ENCODE data around the gene SCGN. TPM values are rescaled to one million over a fixed set of nuclear protein-coding genes. Genes with fewer than 3 reads are reported as not detected.

SCGN gene
- total RNA-seq, 1 experiment from 2014 or later, result not detected

DNA sequence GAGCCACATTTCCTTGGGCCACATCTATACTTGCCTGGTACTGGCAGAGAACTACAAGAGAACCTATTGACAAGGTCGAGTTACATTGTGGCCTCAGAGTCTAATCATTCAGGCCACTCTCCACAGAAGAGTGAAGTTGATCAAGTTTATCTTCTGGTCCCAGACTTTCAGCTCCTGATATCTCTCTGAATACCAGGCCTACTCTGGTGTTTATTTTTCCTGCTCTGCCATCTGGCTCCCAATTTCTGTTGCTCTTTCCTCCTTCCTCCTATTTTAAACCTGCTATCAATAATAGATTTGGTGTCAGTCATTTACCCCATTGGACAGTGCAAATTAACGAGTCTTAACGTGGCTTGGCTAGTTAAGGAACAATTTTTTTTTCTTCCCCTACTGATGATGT is 46.6 kb downstream of the SCGN start:
- H3K79me2 ChIP-seq (ENCODE audit: low read depth), result no peaks in the 10 kb centered on the region
- H3K27me3 ChIP-seq (ENCODE audit: insufficient read depth, low read depth), result no peaks in the 10 kb centered on the region
- H2AFZ ChIP-seq, result no peak overlapping the region
- no peaks in the 10 kb centered on the region for H4K20me1 ChIP-seq (ENCODE audit: insufficient read depth)
- H3K4me2 ChIP-seq, result no peak overlapping the region
- no peaks in the 10 kb centered on the region for H3K36me3 ChIP-seq (ENCODE audit: low read depth)
- H3K4me3 ChIP-seq, result no peak overlapping the region
- H3K9me3 ChIP-seq (ENCODE audit: insufficient read depth, low read depth), result no peaks in the 10 kb centered on the region
- H3F3A ChIP-seq (ENCODE audit: insufficient read depth, low read depth), result no peaks in the 10 kb centered on the region
- no TSS peak for BruUV-seq (replicated peaks)
- no peaks in the 10 kb centered on the region for H3K4me1 ChIP-seq (replicated peaks; ENCODE audit: insufficient read depth)
- intact Hi-C loops (cut with micrococcal nuclease; ENCODE audit: unreplicated experiment), result no loop called here
- ChIA-PET POLR2A (ENCODE audit: unreplicated experiment) (no interaction called here), CTCF (interaction anchor here (0.6 kb wide), 1 partner anchor 433 kb away, joined by 3 read pairs; no protein-coding TSS in a partner anchor)
- H3K9me2 ChIP-seq (ENCODE audit: insufficient read depth), result no peaks in the 10 kb centered on the region; the same call in 1 of the 2 replicates
- TF ChIP-seq, protein P1, sequence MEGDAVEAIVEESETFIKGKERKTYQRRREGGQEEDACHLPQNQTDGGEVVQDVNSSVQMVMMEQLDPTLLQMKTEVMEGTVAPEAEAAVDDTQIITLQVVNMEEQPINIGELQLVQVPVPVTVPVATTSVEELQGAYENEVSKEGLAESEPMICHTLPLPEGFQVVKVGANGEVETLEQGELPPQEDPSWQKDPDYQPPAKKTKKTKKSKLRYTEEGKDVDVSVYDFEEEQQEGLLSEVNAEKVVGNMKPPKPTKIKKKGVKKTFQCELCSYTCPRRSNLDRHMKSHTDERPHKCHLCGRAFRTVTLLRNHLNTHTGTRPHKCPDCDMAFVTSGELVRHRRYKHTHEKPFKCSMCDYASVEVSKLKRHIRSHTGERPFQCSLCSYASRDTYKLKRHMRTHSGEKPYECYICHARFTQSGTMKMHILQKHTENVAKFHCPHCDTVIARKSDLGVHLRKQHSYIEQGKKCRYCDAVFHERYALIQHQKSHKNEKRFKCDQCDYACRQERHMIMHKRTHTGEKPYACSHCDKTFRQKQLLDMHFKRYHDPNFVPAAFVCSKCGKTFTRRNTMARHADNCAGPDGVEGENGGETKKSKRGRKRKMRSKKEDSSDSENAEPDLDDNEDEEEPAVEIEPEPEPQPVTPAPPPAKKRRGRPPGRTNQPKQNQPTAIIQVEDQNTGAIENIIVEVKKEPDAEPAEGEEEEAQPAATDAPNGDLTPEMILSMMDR (conservative IDR thresholded peaks at IDR 0.05), result no peak
- TF ChIP-seq EZH2 (IDR thresholded peaks at IDR 0.05; ENCODE audit: low read depth), result no peak
- DNase-seq, result no peak
- no peak overlapping the region for H3K27ac ChIP-seq

DNA sequence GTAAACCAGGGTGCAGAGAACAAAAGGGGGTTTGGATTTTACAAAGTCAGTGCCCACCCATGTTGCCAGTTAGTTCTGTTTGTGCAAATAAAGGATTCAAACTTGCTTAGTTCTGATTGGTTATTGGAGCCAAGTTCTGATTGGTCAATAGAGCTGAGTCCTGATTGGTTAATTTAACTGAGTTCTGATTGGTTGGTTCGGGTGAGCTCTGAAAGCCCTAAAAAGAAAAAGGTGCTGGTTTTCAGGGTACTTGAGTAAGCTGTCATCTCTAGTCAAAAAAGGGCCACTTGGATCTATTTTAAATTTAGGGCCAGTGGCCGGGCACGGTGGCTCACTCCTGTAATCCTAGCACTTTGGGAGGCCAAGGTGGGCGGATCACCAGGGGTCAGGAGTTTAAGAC is 47.6 kb downstream of the SCGN start:
- CTCF ChIA-PET, result no interaction called here
- DNase-seq, result no peak
- Histone ChIP-seq H3K4me3 (no peak overlapping the region), H3K79me2 (ENCODE audit: low read depth) (no peaks in the 10 kb centered on the region), H3K9me2 (ENCODE audit: insufficient read depth) (no peaks in the 10 kb centered on the region; the same call in 1 of the 2 replicates), H3K9me3 (ENCODE audit: insufficient read depth, low read depth) (no peaks in the 10 kb centered on the region), H4K20me1 (ENCODE audit: insufficient read depth) (no peaks in the 10 kb centered on the region), H3K27ac (no peak overlapping the region), H3K36me3 (ENCODE audit: low read depth) (no peaks in the 10 kb centered on the region), H2AFZ (no peak overlapping the region), H3F3A (ENCODE audit: insufficient read depth, low read depth) (no peaks in the 10 kb centered on the region), H3K27me3 (ENCODE audit: insufficient read depth, low read depth) (no peaks in the 10 kb centered on the region), H3K4me2 (no peak overlapping the region), H3K4me1 (replicated peaks; ENCODE audit: insufficient read depth) (no peaks in the 10 kb centered on the region)
- TF ChIP-seq, protein P1 (conservative IDR thresholded peaks at IDR 0.05), result no peak
- no peak for TF ChIP-seq EZH2 (IDR thresholded peaks at IDR 0.05; ENCODE audit: low read depth)
- POLR2A ChIA-PET (ENCODE audit: unreplicated experiment), result interaction anchor here (0.6 kb wide), 1 partner anchor 274 kb away, joined by 7 read pairs; no protein-coding TSS in a partner anchor
- no TSS peak for BruUV-seq (replicated peaks)
- intact Hi-C loops (cut with micrococcal nuclease; ENCODE audit: unreplicated experiment), result no loop called here

DNA sequence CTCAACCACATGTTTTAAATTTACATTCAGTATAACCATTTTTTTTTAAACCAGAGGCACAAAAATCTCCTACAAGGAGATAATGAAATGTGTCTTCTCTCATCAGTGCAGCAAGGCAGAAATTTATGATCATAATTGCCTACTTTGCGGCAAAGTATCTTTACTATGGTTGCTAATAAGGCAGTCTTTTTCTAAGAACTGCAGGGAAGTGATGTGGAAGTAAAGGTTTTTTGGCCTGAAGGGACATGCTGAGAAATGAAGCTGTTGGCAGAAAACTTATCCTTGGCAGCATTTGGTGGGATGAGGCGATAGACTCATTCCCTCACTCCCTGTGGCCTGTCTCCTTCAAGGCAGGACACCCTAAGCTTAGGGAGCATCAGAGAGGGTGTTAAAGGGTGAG is 48.7 kb downstream of the SCGN start:
- intact Hi-C loops (cut with micrococcal nuclease; ENCODE audit: unreplicated experiment), result no loop called here
- Histone ChIP-seq H3K9me3 (ENCODE audit: insufficient read depth, low read depth) (no peaks in the 10 kb centered on the region), H3K27ac (no peak overlapping the region), H2AFZ (no peak overlapping the region), H3K4me3 (no peak overlapping the region), H3K27me3 (ENCODE audit: insufficient read depth, low read depth) (no peaks in the 10 kb centered on the region), H3K36me3 (ENCODE audit: low read depth) (no peaks in the 10 kb centered on the region), H3F3A (ENCODE audit: insufficient read depth, low read depth) (no peaks in the 10 kb centered on the region), H3K9me2 (ENCODE audit: insufficient read depth) (no peaks in the 10 kb centered on the region), H3K4me1 (replicated peaks; ENCODE audit: insufficient read depth) (no peaks in the 10 kb centered on the region), H3K79me2 (ENCODE audit: low read depth) (no peaks in the 10 kb centered on the region), H3K4me2 (no peak overlapping the region), H4K20me1 (ENCODE audit: insufficient read depth) (no peaks in the 10 kb centered on the region)
- TF ChIP-seq, protein P1 (conservative IDR thresholded peaks at IDR 0.05), result no peak
- TF ChIP-seq EZH2 (IDR thresholded peaks at IDR 0.05; ENCODE audit: low read depth), result no peak
- POLR2A ChIA-PET (ENCODE audit: unreplicated experiment), result no interaction called here
- no peak for DNase-seq
- no TSS peak for BruUV-seq (replicated peaks)
- CTCF ChIA-PET, result no interaction called here

All from PC-9 (cell line).